Neuronal stem cell (in vitro differentiated cells): ENCODE data around the gene ATP8B4.

ENCODE experiments used
- DNase-seq: peaks from one replicate; pipeline ENCODE4 v3.0.0-alpha.2; 2013; ENCODE audit warnings: low spot score
- H2AFZ ChIP-seq: one replicate; pipeline ENCODE4 v1.6.1; 2013; ENCODE audit warnings: mild to moderate bottlenecking, low read length, inconsistent platforms
- H2AK5ac ChIP-seq: 2 replicates; pipeline ENCODE4 v1.6.1; 2013; ENCODE audit warnings: low read depth, mild to moderate bottlenecking, inconsistent platforms, low read length, moderate library complexity, mixed read lengths
- H2BK120ac ChIP-seq: 2 replicates; pipeline ENCODE4 v1.6.1; 2013; ENCODE audit warnings: low read depth, mild to moderate bottlenecking, inconsistent platforms, low read length, moderate library complexity, mixed read lengths
- H2BK12ac ChIP-seq: one replicate; pipeline ENCODE4 v1.6.1; 2013; ENCODE audit warnings: low read length, inconsistent platforms
- H2BK15ac ChIP-seq: 2 replicates; pipeline ENCODE4 v1.6.1; 2013; ENCODE audit warnings: mild to moderate bottlenecking, low read length, inconsistent platforms, mixed read lengths
- H2BK5ac ChIP-seq: one replicate; pipeline ENCODE4 v1.6.1; 2013; ENCODE audit warnings: inconsistent platforms, mild to moderate bottlenecking, low read length, moderate library complexity
- H3K14ac ChIP-seq: one replicate; pipeline ENCODE4 v1.6.1; 2013; ENCODE audit warnings: low read length, inconsistent platforms
- H3K18ac ChIP-seq: 2 replicates; pipeline ENCODE4 v1.6.1; 2013; ENCODE audit warnings: low read length, inconsistent platforms
- H3K23ac ChIP-seq: 2 replicates; pipeline ENCODE4 v1.6.1; 2013; ENCODE audit warnings: low read depth, mild to moderate bottlenecking, mixed read lengths, low read length, inconsistent platforms; ENCODE audit not compliant: poor library complexity
- H3K27ac ChIP-seq: replicated peaks from 3 replicates; pipeline ENCODE4 v1.5.1; 2013; ENCODE audit warnings: low read length, inconsistent platforms
- H3K27me3 ChIP-seq, 3 experiments: 2 replicates each; pipeline ENCODE4 v1.6.1; 2013; ENCODE audit warnings: low read length in 3 of 3, mild to moderate bottlenecking in 2 of 3, inconsistent platforms in 1 of 3, low read depth in 1 of 3, mixed read lengths in 1 of 3, moderate library complexity in 1 of 3; ENCODE audit not compliant: control insufficient read depth in 3 of 3, insufficient read depth in 3 of 3
- H3K36me3 ChIP-seq, 2 donors: replicated peaks in 1 of 2; 2 replicates each; pipeline ENCODE4 v1.6.1; 2013; ENCODE audit warnings: low read length in 2 of 2; ENCODE audit not compliant: control insufficient read depth in 2 of 2, insufficient read depth in 2 of 2
- H3K4ac ChIP-seq: 2 replicates; pipeline ENCODE4 v1.6.1; 2013; ENCODE audit warnings: inconsistent platforms, mild to moderate bottlenecking, low read length, moderate library complexity
- H3K4me1 ChIP-seq, 2 donors: 1 replicate in 1 of 2; 2 replicates in 1 of 2; pipeline ENCODE4 v1.6.1; 2013; ENCODE audit warnings: low read length in 2 of 2, low read depth in 1 of 2; ENCODE audit not compliant: control insufficient read depth in 2 of 2, insufficient read depth in 1 of 2
- H3K4me2 ChIP-seq: one replicate; pipeline ENCODE4 v1.6.1; 2013; ENCODE audit warnings: mild to moderate bottlenecking, low read length, inconsistent platforms; ENCODE audit not compliant: insufficient read depth, poor library complexity, severe bottlenecking
- H3K4me3 ChIP-seq, 2 donors: 2 replicates each; pipeline ENCODE4 v1.5.1; 2013; ENCODE audit warnings: low read length in 2 of 2, mild to moderate bottlenecking in 2 of 2, inconsistent platforms in 1 of 2, moderate library complexity in 1 of 2
- H3K79me1 ChIP-seq: one replicate; pipeline ENCODE4 v1.6.1; 2013; ENCODE audit warnings: low read depth, mild to moderate bottlenecking, inconsistent platforms, low read length, moderate library complexity
- H3K9ac ChIP-seq: one replicate; pipeline ENCODE4 v1.6.1; 2013; ENCODE audit warnings: mild to moderate bottlenecking, low read depth, low read length, inconsistent platforms; ENCODE audit not compliant: poor library complexity
- H3K9me3 ChIP-seq, 2 donors: replicated peaks in 1 of 2; 2 replicates each; pipeline versions ENCODE3 to v1.6.1; 2013; ENCODE audit warnings: low read length in 2 of 2, mild to moderate bottlenecking in 2 of 2, inconsistent platforms in 1 of 2, low read depth in 1 of 2, mixed read lengths in 1 of 2, moderate library complexity in 1 of 2; ENCODE audit not compliant: control insufficient read depth in 2 of 2, insufficient read depth in 1 of 2
- H4K8ac ChIP-seq: one replicate; pipeline ENCODE4 v1.6.1; 2013; ENCODE audit warnings: low read depth, mild to moderate bottlenecking, inconsistent platforms, low read length, moderate library complexity
- H4K91ac ChIP-seq: one replicate; pipeline ENCODE4 v1.6.1; 2013; ENCODE audit warnings: low read length, low read depth, mild to moderate bottlenecking, inconsistent platforms; ENCODE audit not compliant: poor library complexity
- WGBS, 2 donors: extraction: QIAGEN DNeasy Blood & Tissue Kit; methylation state at CpG; one replicate each; pipeline ENCODE4 v1.1.7; 2013; ENCODE audit warnings: missing lambda C conversion rate in 2 of 2, mixed read lengths in 1 of 2; ENCODE audit not compliant: insufficient read length in 2 of 2, insufficient replicate concordance in 1 of 2; ENCODE audit errors: extremely low coverage in 2 of 2; 5-methylcytosine and 5-hydroxymethylcytosine counted together

The ATP8B4 gene

GRCh38 chr15:50166216-50166615 is 47.2 kb upstream of the ATP8B4 start:
- Histone ChIP-seq H3K23ac (no peak overlapping the region), H3K14ac (no peak overlapping the region), H3K9ac (no peak overlapping the region), H3K18ac (no peak overlapping the region), H4K8ac (no peak overlapping the region), H2BK15ac (no peak overlapping the region), H3K4me3 (no peak overlapping the region), H2AFZ (no peak overlapping the region), H3K36me3 (no peaks in the 10 kb centered on the region), H3K27ac (no peak overlapping the region), H2AK5ac (no peak overlapping the region), H3K4ac (no peak overlapping the region), H2BK5ac (no peak overlapping the region), H3K27me3 (no peaks in the 10 kb centered on the region), H4K91ac (no peak overlapping the region), H2BK12ac (no peak overlapping the region), H2BK120ac (no peak overlapping the region), H3K9me3 (no peaks in the 10 kb centered on the region), H3K79me1 (no peaks in the 10 kb centered on the region), H3K4me2 (no peak overlapping the region), H3K4me1 (no peaks in the 10 kb centered on the region)
- WGBS, 2 donors = no CpG with 5 or more reads among the region's 1 CpG
- no peak for DNase-seq

- no peak overlapping the region for H3K27ac ChIP-seq
- no peak overlapping the region for H2AFZ ChIP-seq
- no CpG with 5 or more reads among the region's 1 CpG for WGBS, 2 donors
Observed at GRCh38 chr15:50164458-50164857, 45.4 kb upstream of the ATP8B4 start.

GRCh38 chr15:50163719-50164410 is 44.8 kb upstream of the ATP8B4 start:
- Histone ChIP-seq H3K9ac (no peak overlapping the region), H2BK12ac (no peak overlapping the region), H3K4me2 (no peak overlapping the region), H2AFZ (no peak overlapping the region), H3K14ac (no peak overlapping the region), H3K79me1 (no peaks in the 10 kb centered on the region), H3K4me3 (no peak overlapping the region), H3K4ac (no peak overlapping the region), H3K4me1 (no peaks in the 10 kb centered on the region), H3K36me3 (no peaks in the 10 kb centered on the region), H3K18ac (no peak overlapping the region), H3K9me3 (no peaks in the 10 kb centered on the region), H3K27ac (no peak overlapping the region), H2AK5ac (no peak overlapping the region), H2BK120ac (no peak overlapping the region), H4K8ac (no peak overlapping the region), H3K27me3 (no peaks in the 10 kb centered on the region), H2BK5ac (no peak overlapping the region), H4K91ac (no peak overlapping the region), H2BK15ac (no peak overlapping the region), H3K23ac (no peak overlapping the region)
- WGBS, 2 donors = no CpG with 5 or more reads among the region's 2 CpGs
- DNase-seq = no peak

More at GRCh38 chr15:50164458-50164857, 45.4 kb upstream of the ATP8B4 start:
- Histone ChIP-seq H2BK5ac (no peak overlapping the region), H2BK120ac (no peak overlapping the region), H3K23ac (no peak overlapping the region), H3K79me1 (no peaks in the 10 kb centered on the region), H3K27me3 (no peaks in the 10 kb centered on the region), H4K8ac (no peak overlapping the region), H3K9me3 (no peaks in the 10 kb centered on the region), H3K14ac (no peak overlapping the region), H3K4me2 (no peak overlapping the region), H2AK5ac (no peak overlapping the region), H2BK15ac (no peak overlapping the region), H3K4ac (no peak overlapping the region), H3K36me3 (no peaks in the 10 kb centered on the region), H4K91ac (no peak overlapping the region), H3K18ac (no peak overlapping the region), H3K9ac (no peak overlapping the region), H2BK12ac (no peak overlapping the region), H3K4me3 (no peak overlapping the region), H3K4me1 (no peaks in the 10 kb centered on the region)
- no peak for DNase-seq

GRCh38 chr15:50162969-50163718 is 44.1 kb upstream of the ATP8B4 start:
- Histone ChIP-seq H3K23ac (no peak overlapping the region), H3K79me1 (no peaks in the 10 kb centered on the region), H3K9me3 (no peaks in the 10 kb centered on the region), H3K27me3 (no peaks in the 10 kb centered on the region), H3K36me3 (no peaks in the 10 kb centered on the region), H4K8ac (no peak overlapping the region), H3K4me2 (no peak overlapping the region), H3K27ac (no peak overlapping the region), H3K9ac (no peak overlapping the region), H3K4ac (no peak overlapping the region), H2AK5ac (no peak overlapping the region), H2AFZ (no peak overlapping the region), H2BK15ac (no peak overlapping the region), H3K4me1 (no peaks in the 10 kb centered on the region), H3K14ac (no peak overlapping the region), H3K4me3 (no peak overlapping the region), H4K91ac (no peak overlapping the region), H3K18ac (no peak overlapping the region), H2BK12ac (no peak overlapping the region), H2BK5ac (no peak overlapping the region), H2BK120ac (no peak overlapping the region)
- DNase-seq = no peak
- WGBS, 2 donors = no CpG with 5 or more reads among the region's 2 CpGs
